Measurements from ENCODE around the gene HAUS8. TPM values are rescaled to one million over a fixed set of nuclear protein-coding genes. Genes with fewer than 3 reads are reported as not detected.

Gene HAUS8
- total and polyA plus RNA-seq, 2 of the 13 experiments (the other 11 are each of a cell fraction or from before 2014, with no cell fraction given): 7.8 to 17.5 TPM

DNA sequence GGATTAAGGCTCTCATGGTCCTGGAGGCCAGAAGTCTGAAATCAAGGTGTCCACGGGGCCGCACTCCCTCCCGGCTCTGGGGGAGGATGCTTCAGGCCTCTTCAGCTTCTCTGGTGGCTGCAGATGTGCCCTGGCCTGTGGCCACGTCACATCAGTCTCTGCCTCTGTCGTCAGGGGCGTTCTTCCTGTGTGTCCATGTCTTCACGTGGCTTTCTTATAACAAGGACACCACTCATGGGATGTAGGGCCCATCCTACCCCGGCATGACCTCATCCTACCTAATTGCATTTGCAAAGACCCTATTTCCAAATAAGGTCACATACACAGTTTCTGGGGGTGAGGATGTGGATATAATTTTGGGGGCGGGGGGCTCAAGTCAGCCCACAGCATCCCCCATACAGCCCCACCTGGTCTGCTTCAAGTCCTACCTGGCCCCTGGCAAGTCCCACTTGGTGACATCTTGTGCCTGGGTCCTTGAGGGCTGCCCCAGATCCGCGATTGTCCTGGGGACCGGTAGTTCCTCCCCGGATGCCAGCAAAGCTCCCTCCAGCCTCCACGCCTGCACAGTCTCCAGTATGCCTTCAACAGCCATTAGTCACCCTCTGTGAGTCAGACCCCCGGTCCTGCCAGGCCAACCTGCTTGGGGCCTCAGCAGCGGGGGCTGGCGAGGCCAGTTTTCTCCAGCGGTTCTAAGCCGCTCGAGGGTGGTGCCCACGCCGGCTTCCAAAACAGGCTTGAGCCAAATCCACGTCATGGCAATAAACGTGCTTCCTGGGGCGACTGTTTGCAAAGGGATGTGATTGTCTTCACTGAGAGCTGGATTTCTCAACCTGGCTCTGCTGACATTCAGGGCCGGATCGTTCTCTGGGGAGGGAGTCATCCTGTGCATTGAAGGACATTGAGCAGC lies 32.5 kb upstream of the HAUS8 start:
- Histone ChIP-seq H3K9ac (ENCODE audit: insufficient read depth, low read depth, low read length) (no peak overlapping the region), H2AFZ (ENCODE audit: low read length) (no peak overlapping the region), H3K4me2 (ENCODE audit: low read depth, low read length) (no peak overlapping the region), H3K27ac (ENCODE audit: extremely low read length, insufficient read depth, low read length) (no peak overlapping the region), H4K20me1 (ENCODE audit: insufficient read depth, low read length) (0 out of 2 replicates have a peak, but pooled peaks cover 2% of the 10 kb centered on the region), H3K9me3 (ENCODE audit: low read length) (no peaks in the 10 kb centered on the region), H3K79me2 (ENCODE audit: insufficient read depth, low read length) (no peaks in the 10 kb centered on the region), H3K4me1 (ENCODE audit: insufficient read depth, low read length) (peaks cover 9% of the 10 kb centered on the region; the same call in 1 of the 2 replicates), H3K36me3 (replicated peaks in 1 of 2; ENCODE audit: control insufficient read depth in 1 of 2, insufficient read depth in 2 of 2, low read length in 2 of 2) (peaks cover 16 to 44% of the 10 kb centered on the region in 2 experiments), H3K4me3 (replicated peaks in 1 of 3; ENCODE audit: insufficient read depth in 1 of 3, low read depth in 2 of 3, low read length in 3 of 3) (no peak overlapping the region), H3K27me3 (ENCODE audit: control insufficient read depth in 1 of 2, insufficient read depth in 2 of 2, low read length in 2 of 2) (no peaks in the 10 kb centered on the region)
- no TSS peak for BruUV-seq (replicated peaks)
- in situ Hi-C loops (cut with HindIII; ENCODE audit: extremely low pct_ligation_motif_present, low pct_unique_long_range_greater_than_20kb): no loop called here
- POLR2A ChIA-PET: no interaction called here
- ATAC-seq: no peak
- CTCF ChIA-PET (ENCODE audit: low intra/inter-chr PET ratio, low total read pairs): no interaction called here
- WGBS (ENCODE audit: low lambda C conversion rate): 88% methylated on average over 22 of the region's 27 CpGs
- intact Hi-C loops (cut with micrococcal nuclease; ENCODE audit: unreplicated experiment): no loop called here
- peak; percentile 16 for DNase-seq (ENCODE audit: low spot score)
- FAIRE-seq: no peak
- TF ChIP-seq, protein P1, sequence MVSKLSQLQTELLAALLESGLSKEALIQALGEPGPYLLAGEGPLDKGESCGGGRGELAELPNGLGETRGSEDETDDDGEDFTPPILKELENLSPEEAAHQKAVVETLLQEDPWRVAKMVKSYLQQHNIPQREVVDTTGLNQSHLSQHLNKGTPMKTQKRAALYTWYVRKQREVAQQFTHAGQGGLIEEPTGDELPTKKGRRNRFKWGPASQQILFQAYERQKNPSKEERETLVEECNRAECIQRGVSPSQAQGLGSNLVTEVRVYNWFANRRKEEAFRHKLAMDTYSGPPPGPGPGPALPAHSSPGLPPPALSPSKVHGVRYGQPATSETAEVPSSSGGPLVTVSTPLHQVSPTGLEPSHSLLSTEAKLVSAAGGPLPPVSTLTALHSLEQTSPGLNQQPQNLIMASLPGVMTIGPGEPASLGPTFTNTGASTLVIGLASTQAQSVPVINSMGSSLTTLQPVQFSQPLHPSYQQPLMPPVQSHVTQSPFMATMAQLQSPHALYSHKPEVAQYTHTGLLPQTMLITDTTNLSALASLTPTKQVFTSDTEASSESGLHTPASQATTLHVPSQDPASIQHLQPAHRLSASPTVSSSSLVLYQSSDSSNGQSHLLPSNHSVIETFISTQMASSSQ (IDR thresholded peaks at IDR 0.05; ENCODE audit: low read depth): no peak
- TF ChIP-seq, protein P1 (CRISPR knock-in tag; IDR thresholded peaks at IDR 0.05; ENCODE audit: borderline replicate concordance): no peak
- TF ChIP-seq, protein P2, sequence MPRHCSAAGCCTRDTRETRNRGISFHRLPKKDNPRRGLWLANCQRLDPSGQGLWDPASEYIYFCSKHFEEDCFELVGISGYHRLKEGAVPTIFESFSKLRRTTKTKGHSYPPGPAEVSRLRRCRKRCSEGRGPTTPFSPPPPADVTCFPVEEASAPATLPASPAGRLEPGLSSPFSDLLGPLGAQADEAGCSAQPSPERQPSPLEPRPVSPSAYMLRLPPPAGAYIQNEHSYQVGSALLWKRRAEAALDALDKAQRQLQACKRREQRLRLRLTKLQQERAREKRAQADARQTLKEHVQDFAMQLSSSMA (CRISPR knock-in tag; IDR thresholded peaks at IDR 0.05): no peak
- TF ChIP-seq, protein P3, sequence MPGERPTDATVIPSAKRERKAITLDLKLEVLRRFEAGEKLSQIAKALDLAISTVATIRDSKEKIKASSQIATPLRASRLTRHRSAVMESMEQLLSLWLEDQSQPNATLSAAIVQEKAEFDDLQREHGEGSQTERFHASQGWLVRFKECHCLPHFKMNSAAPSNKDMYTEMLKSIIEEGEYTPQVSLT (CRISPR knock-in tag; IDR thresholded peaks at IDR 0.05; ENCODE audit: borderline replicate concordance, low read depth): no peak
- no peak for TF ChIP-seq SNAPC2 (CRISPR knock-in tag; IDR thresholded peaks at IDR 0.05)
- no peak for TF ChIP-seq SOX5 (CRISPR knock-in tag; IDR thresholded peaks at IDR 0.05; ENCODE audit: borderline replicate concordance)
- TF ChIP-seq FOSL2 (CRISPR knock-in tag; IDR thresholded peaks at IDR 0.05): peak; percentile 25; the same call in 1 of the 2 replicates
- no peak for TF ChIP-seq HIVEP1 (CRISPR knock-in tag; IDR thresholded peaks at IDR 0.05)
- no peak for TF ChIP-seq RBFOX2 (IDR thresholded peaks at IDR 0.05; ENCODE audit: low read depth, low read length)
- TF ChIP-seq HNRNPL (IDR thresholded peaks at IDR 0.05; ENCODE audit: low read depth, low read length): 0 out of 2 replicates have a peak, but pooled peaks have one; percentile 55
- TF ChIP-seq ZNF263 (CRISPR knock-in tag; IDR thresholded peaks at IDR 0.05): no peak
- TF ChIP-seq ZBTB7A (CRISPR knock-in tag; IDR thresholded peaks at IDR 0.05): no peak
- TF ChIP-seq ATF4 (CRISPR knock-in tag; IDR thresholded peaks at IDR 0.05): no peak
- TF ChIP-seq ZBTB33 (CRISPR knock-in tag; IDR thresholded peaks at IDR 0.05): peak; percentile 89
- no peak for TF ChIP-seq TMF1 (CRISPR knock-in tag; IDR thresholded peaks at IDR 0.05; ENCODE audit: low read depth)
- TF ChIP-seq XBP1 (CRISPR knock-in tag; IDR thresholded peaks at IDR 0.05): no peak

All from HepG2 (cell line).